Glutamatergic neuron (in vitro differentiated cells): ENCODE data around the gene GLTP. TPM values are rescaled to one million over a fixed set of nuclear protein-coding genes. Genes with fewer than 3 reads are reported as not detected.

ENCODE experiments used
- DNase-seq: peaks from one replicate; pipeline ENCODE4 v3.0.0; 2022
- H3K27ac Mint-ChIP-seq: one replicate; pipeline ENCODE4 v1.8.0; 2020; ENCODE audit warnings: mild to moderate bottlenecking, mixed read lengths, inconsistent platforms; ENCODE audit not compliant: unreplicated experiment
- H3K27me3 Mint-ChIP-seq: one replicate; pipeline ENCODE4 v1.8.0; 2020; ENCODE audit warnings: mild to moderate bottlenecking, moderate library complexity, mixed read lengths, inconsistent platforms; ENCODE audit not compliant: unreplicated experiment
- H3K36me3 Mint-ChIP-seq: one replicate; pipeline ENCODE4 v1.8.0; 2020; ENCODE audit warnings: mild to moderate bottlenecking, mixed read lengths, inconsistent platforms; ENCODE audit not compliant: unreplicated experiment
- H3K4me1 Mint-ChIP-seq: one replicate; pipeline ENCODE4 v1.8.0; 2020; ENCODE audit warnings: mild to moderate bottlenecking, low read depth, mixed read lengths, inconsistent platforms; ENCODE audit not compliant: unreplicated experiment
- H3K4me3 Mint-ChIP-seq: one replicate; pipeline ENCODE4 v1.8.0; 2020; ENCODE audit warnings: mild to moderate bottlenecking, mixed read lengths, inconsistent platforms; ENCODE audit not compliant: unreplicated experiment
- H3K9me3 Mint-ChIP-seq: one replicate; pipeline ENCODE4 v1.8.0; 2020; ENCODE audit warnings: mild to moderate bottlenecking, moderate library complexity, mixed read lengths, inconsistent platforms; ENCODE audit not compliant: unreplicated experiment
- CTCF ChIP-seq: fragments of 200-600 bp; sonication (generic); IDR thresholded peaks from one replicate; pipeline ENCODE4 v1.5.0; 2021; ENCODE audit not compliant: partially characterized antibody, unreplicated experiment
- total RNA-seq: library from RNA; stranded (reverse); fragmentation: NEBNext Ultra II Directional; extraction: Animal tissue kit (Norgen Biotek cat#: 25700); gene quantifications from one replicate; pipeline ENCODE4 v1.2.1, GENCODE V29; 2021; ENCODE audit not compliant: unreplicated experiment

The GLTP gene
- total RNA-seq, 1 donor from 2014 or later: 22.6 TPM

DNA sequence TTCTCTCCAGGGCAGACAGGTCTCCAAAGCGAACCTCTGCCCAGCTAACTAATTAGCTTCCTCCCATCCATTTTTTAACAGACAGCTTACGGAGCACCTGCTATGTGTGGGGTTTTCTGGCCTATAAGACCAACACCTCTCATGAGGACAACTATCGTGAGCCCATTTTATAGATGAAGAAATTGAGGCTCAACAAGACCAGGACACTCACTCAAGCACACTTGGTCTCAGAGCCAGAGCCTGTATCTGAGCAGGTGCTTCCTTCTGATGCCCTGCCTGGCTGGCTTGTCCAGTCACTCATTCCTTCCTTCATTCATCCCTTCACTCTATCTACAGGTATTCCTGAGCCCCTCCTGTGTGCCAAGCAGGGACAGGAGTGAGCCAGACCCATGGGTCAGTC lies 53.3 kb downstream of the GLTP start:
- Mint-ChIP-seq H3K4me1 (no peaks in the 10 kb centered on the region), H3K27me3 (peaks cover 2% of the 10 kb centered on the region), H3K36me3 (no peaks in the 10 kb centered on the region), H3K4me3 (no peak overlapping the region), H3K9me3 (no peaks in the 10 kb centered on the region), H3K27ac (no peak overlapping the region)
- TF ChIP-seq CTCF: no peak
- no peak for DNase-seq

GRCh38 chr12:109824731-109825130 lies 55.6 kb downstream of the GLTP start:
- no peak for TF ChIP-seq CTCF
- no peak for DNase-seq
- H3K36me3 Mint-ChIP-seq: no peaks in the 10 kb centered on the region
- H3K9me3 Mint-ChIP-seq: no peaks in the 10 kb centered on the region
- H3K4me3 Mint-ChIP-seq: no peak overlapping the region
- H3K4me1 Mint-ChIP-seq: no peaks in the 10 kb centered on the region
- H3K27ac Mint-ChIP-seq: no peak overlapping the region
- H3K27me3 Mint-ChIP-seq: peaks cover 6% of the 10 kb centered on the region

DNA sequence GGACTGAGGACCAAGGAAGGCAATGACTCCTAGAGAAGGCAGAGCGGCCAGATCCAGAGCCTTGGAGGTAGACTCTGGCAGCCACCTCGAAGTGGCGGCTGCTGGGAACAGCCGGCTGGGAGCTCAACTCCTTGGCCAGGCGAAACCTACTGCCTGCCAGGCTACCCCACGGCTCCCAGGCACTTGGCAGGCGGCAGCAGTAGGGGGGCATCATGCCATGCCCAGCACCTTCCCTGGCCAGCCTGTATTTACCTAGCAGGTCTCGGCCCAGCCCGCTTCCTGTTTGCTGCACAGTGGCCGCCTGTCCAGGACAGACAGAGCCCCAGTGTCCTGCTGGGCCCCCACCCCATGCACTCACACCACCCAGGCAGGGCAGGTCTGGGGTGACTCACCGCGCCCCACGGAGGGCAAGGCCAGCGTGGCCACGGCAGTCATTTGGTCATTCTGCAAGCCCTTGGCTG lies 57.4 kb downstream of the GLTP start:
- Mint-ChIP-seq H3K27ac (no peak overlapping the region), H3K36me3 (no peaks in the 10 kb centered on the region), H3K9me3 (no peaks in the 10 kb centered on the region), H3K4me3 (no peak overlapping the region), H3K4me1 (no peaks in the 10 kb centered on the region), H3K27me3 (peaks cover 6% of the 10 kb centered on the region)
- no peak for TF ChIP-seq CTCF
- DNase-seq: no peak

GRCh38 chr12:109822416-109822815 lies 57.9 kb downstream of the GLTP start:
- Mint-ChIP-seq H3K9me3 (peaks cover 3% of the 10 kb centered on the region), H3K4me3 (no peak overlapping the region), H3K4me1 (no peaks in the 10 kb centered on the region), H3K36me3 (no peaks in the 10 kb centered on the region), H3K27me3 (peaks cover 6% of the 10 kb centered on the region), H3K27ac (no peak overlapping the region)
- no peak for DNase-seq
- TF ChIP-seq CTCF: no peak

DNA sequence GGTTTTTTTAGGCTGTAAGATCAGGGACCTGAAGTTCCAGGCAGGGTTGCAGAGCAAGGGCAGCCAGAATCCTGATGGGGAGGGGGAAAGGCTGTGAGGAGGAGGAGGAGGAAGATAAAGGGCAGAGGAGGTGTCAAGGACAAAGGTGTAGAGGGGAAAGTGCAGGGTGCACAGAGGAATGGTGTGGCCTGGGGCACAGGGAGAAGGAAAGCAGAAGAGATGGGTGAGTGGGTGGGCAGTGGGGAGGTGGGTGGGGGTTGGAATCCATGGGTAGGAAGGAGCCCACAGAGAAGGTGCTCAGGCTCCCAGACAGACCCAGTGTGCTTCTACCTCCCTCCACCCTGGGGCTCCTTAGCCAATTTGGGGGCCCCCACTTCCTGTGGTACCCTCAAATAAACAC lies 58.4 kb downstream of the GLTP start:
- no peaks in the 10 kb centered on the region for H3K4me1 Mint-ChIP-seq
- no peaks in the 10 kb centered on the region for H3K36me3 Mint-ChIP-seq
- no peak overlapping the region for H3K4me3 Mint-ChIP-seq
- peaks cover 3% of the 10 kb centered on the region for H3K9me3 Mint-ChIP-seq
- peak overlapping the region; percentile 44 for H3K27ac Mint-ChIP-seq
- no peak for TF ChIP-seq CTCF
- no peak for DNase-seq
- H3K27me3 Mint-ChIP-seq: peaks cover 6% of the 10 kb centered on the region
